Cardiac muscle cell (in vitro differentiated cells and primary cell): ENCODE results near the gene OR5C1. TPM values are rescaled to one million over a fixed set of nuclear protein-coding genes. Genes with fewer than 3 reads are reported as not detected.
"Not testable (repeated sequence)": the region's sequence is repeated elsewhere in the genome, so short reads cannot be mapped to it uniquely, and the experiment has no call there.

Source experiments
- DNase-seq, 2 donors: peaks; one replicate each; pipeline versions ENCODE4 v3.0.0 to v3.0.0-alpha.2; 2010 to 2017; ENCODE audit warnings: low read depth in 1 of 2, low spot score in 1 of 2
- H3K27ac ChIP-seq: fragments of 200-600 bp; sonication (generic); 2 replicates; pipeline ENCODE4 v1.5.1; 2016
- H3K27me3 ChIP-seq: fragments of 200-600 bp; sonication (generic); 2 replicates; pipeline ENCODE4 v1.6.0; 2016; ENCODE audit warnings: control low read depth
- H3K36me3 ChIP-seq: fragments of 200-600 bp; sonication (generic); 2 replicates; pipeline ENCODE4 v1.5.1; 2016; ENCODE audit warnings: control low read depth
- H3K4me1 ChIP-seq: fragments of 200-600 bp; sonication (generic); 2 replicates; pipeline ENCODE4 v1.8.1; 2017; ENCODE audit warnings: low read depth, mild to moderate bottlenecking, mixed run types
- H3K4me3 ChIP-seq: fragments of 200-600 bp; sonication (generic); 2 replicates; pipeline ENCODE4 v1.5.1; 2016; ENCODE audit warnings: mild to moderate bottlenecking
- H3K9me3 ChIP-seq: fragments of 200-600 bp; sonication (generic); 2 replicates; pipeline ENCODE4 v1.5.1; 2017; ENCODE audit warnings: low read depth, mild to moderate bottlenecking, control low read depth
- CTCF ChIP-seq: IDR thresholded peaks from 2 replicates; pipeline ENCODE4 v1.5.1; 2012; ENCODE audit warnings: low read depth, mild to moderate bottlenecking, low read length
- polyA plus RNA-seq: library from polyadenylated mRNA; unstranded; fragments of >200 nt; fragmentation: Nextera tagmentation; extraction: Ambion mirVana; gene quantifications from 2 replicates; pipeline ENCODE4 v1.2.1, GENCODE V29; 2016
- total RNA-seq: library from RNA; depleted of rRNA; stranded (reverse); fragments of >200 nt; gene quantifications from 2 replicates; pipeline ENCODE4 v1.2.3, GENCODE V29; 2016

OR5C1 gene
- total and polyA plus RNA-seq, 2 experiments from 2014 or later: not detected

- no peaks in the 10 kb centered on the region for H3K9me3 ChIP-seq
- no peaks in the 10 kb centered on the region for H3K27me3 ChIP-seq
- H3K36me3 ChIP-seq: peaks cover 36% of the 10 kb centered on the region
- no peak for TF ChIP-seq CTCF
- no peak overlapping the region for H3K4me3 ChIP-seq
- no peak overlapping the region for H3K27ac ChIP-seq
- no peak for DNase-seq
- H3K4me1 ChIP-seq: peaks cover 9% of the 10 kb centered on the region
Measured at GRCh38 chr9:122822938-122823337, 34.2 kb downstream of the OR5C1 start.

- no peak for TF ChIP-seq CTCF
- no peaks in the 10 kb centered on the region for H3K27me3 ChIP-seq
- DNase-seq: peak; percentile 45 to 57
- peaks cover 13% of the 10 kb centered on the region for H3K36me3 ChIP-seq
- H3K9me3 ChIP-seq: no peaks in the 10 kb centered on the region
- H3K4me3 ChIP-seq: peak overlapping the region; percentile 78
- peaks cover 9% of the 10 kb centered on the region for H3K4me1 ChIP-seq
- H3K27ac ChIP-seq: peak overlapping the region; percentile 82
Measured at GRCh38 chr9:122827761-122828093, 39.0 kb downstream of the OR5C1 start.

- Histone ChIP-seq H3K27ac (peak overlapping the region; percentile 82), H3K36me3 (peaks cover 13% of the 10 kb centered on the region)
Measured at GRCh38 chr9:122828965-122829284, 40.2 kb downstream of the OR5C1 start.

GRCh38 chr9:122832194-122832593 is 43.5 kb downstream of the OR5C1 start:
- Histone ChIP-seq H3K27ac (no peak overlapping the region), H3K4me3 (no peak overlapping the region), H3K27me3 (no peaks in the 10 kb centered on the region), H3K9me3 (no peaks in the 10 kb centered on the region), H3K36me3 (no peaks in the 10 kb centered on the region), H3K4me1 (no peaks in the 10 kb centered on the region)
- TF ChIP-seq CTCF: no peak
- no peak for DNase-seq

More at GRCh38 chr9:122828965-122829284, 40.2 kb downstream of the OR5C1 start:
- not testable (repeated sequence) for H3K27me3 ChIP-seq, H3K4me1 ChIP-seq, DNase-seq, H3K9me3 ChIP-seq
- H3K4me3 ChIP-seq: peak overlapping the region; percentile 78

- peak; percentile 3 for TF ChIP-seq CTCF
- no peaks in the 10 kb centered on the region for H3K9me3 ChIP-seq
- H3K27me3 ChIP-seq: no peaks in the 10 kb centered on the region
- DNase-seq: peak in 1 of 2 donors; percentile 22
- no peak overlapping the region for H3K27ac ChIP-seq
- no peak overlapping the region for H3K4me3 ChIP-seq
- H3K36me3 ChIP-seq: no peaks in the 10 kb centered on the region
- no peaks in the 10 kb centered on the region for H3K4me1 ChIP-seq
Measured at GRCh38 chr9:122835313-122835731, 46.6 kb downstream of the OR5C1 start.

- H3K4me1 ChIP-seq: no peaks in the 10 kb centered on the region
- H3K36me3 ChIP-seq: no peaks in the 10 kb centered on the region
- no peak for TF ChIP-seq CTCF
- no peak overlapping the region for H3K4me3 ChIP-seq
- no peaks in the 10 kb centered on the region for H3K27me3 ChIP-seq
- no peaks in the 10 kb centered on the region for H3K9me3 ChIP-seq
- no peak overlapping the region for H3K27ac ChIP-seq
- no peak for DNase-seq
Measured at GRCh38 chr9:122837266-122837850, 48.6 kb downstream of the OR5C1 start.

GRCh38 chr9:122838441-122838840 is 49.7 kb downstream of the OR5C1 start:
- not testable (repeated sequence) for H3K4me3 ChIP-seq, H3K27me3 ChIP-seq, H3K36me3 ChIP-seq, H3K9me3 ChIP-seq, H3K4me1 ChIP-seq, DNase-seq, H3K27ac ChIP-seq
